MM.1S (cell line): Measurements from ENCODE around the gene AIRE.

ENCODE experiments used
- DNase-seq: peaks from one replicate; pipeline ENCODE4 v3.0.0-alpha.2; 2015
- H2AFZ ChIP-seq: fragments of 300-600 bp; sonication (generic); 2 replicates; pipeline ENCODE4 v1.6.0; 2016; ENCODE audit warnings: antibody characterized with exemption, low read length
- H3F3A ChIP-seq: fragments of 300-600 bp; sonication (generic); 2 replicates; pipeline ENCODE4 v1.6.1; 2016; ENCODE audit warnings: mild to moderate bottlenecking, antibody characterized with exemption, low read length, moderate library complexity, mixed read lengths; ENCODE audit not compliant: insufficient read depth
- H3K27ac ChIP-seq: fragments of 300-600 bp; sonication (generic); 2 replicates; pipeline ENCODE4 v1.5.1; 2016; ENCODE audit warnings: mild to moderate bottlenecking, low read length
- H3K27me3 ChIP-seq: fragments of 300-600 bp; sonication (generic); replicated peaks from 2 replicates; pipeline ENCODE4 v1.6.0; 2016; ENCODE audit warnings: low read length; ENCODE audit not compliant: insufficient read depth
- H3K36me3 ChIP-seq: fragments of 300-600 bp; sonication (generic); replicated peaks from 2 replicates; pipeline ENCODE4 v1.6.1; 2016; ENCODE audit warnings: mild to moderate bottlenecking, low read length, mixed read lengths; ENCODE audit not compliant: insufficient read depth
- H3K4me1 ChIP-seq: fragments of 300-600 bp; sonication (generic); 2 replicates; pipeline ENCODE4 v1.6.1; 2016; ENCODE audit warnings: low read length, mixed read lengths
- H3K4me2 ChIP-seq: fragments of 300-600 bp; sonication (generic); 2 replicates; pipeline ENCODE4 v1.6.0; 2016; ENCODE audit warnings: low read depth, low read length
- H3K4me3 ChIP-seq: fragments of 300-600 bp; sonication (generic); 2 replicates; pipeline ENCODE4 v1.5.1; 2016; ENCODE audit warnings: low read length, mixed read lengths
- H3K79me2 ChIP-seq: fragments of 300-600 bp; sonication (generic); 2 replicates; pipeline ENCODE4 v1.6.1; 2016; ENCODE audit warnings: mixed run types, low read length, mixed read lengths
- H3K9ac ChIP-seq: fragments of 300-600 bp; sonication (generic); 2 replicates; pipeline ENCODE4 v1.6.1; 2016; ENCODE audit warnings: low read length, mixed read lengths
- H3K9me2 ChIP-seq: fragments of 300-600 bp; sonication (generic); replicated peaks from 2 replicates; pipeline ENCODE4 v1.6.1; 2016; ENCODE audit warnings: mild to moderate bottlenecking, low read length, mixed read lengths; ENCODE audit not compliant: insufficient read depth
- H3K9me3 ChIP-seq: fragments of 300-600 bp; sonication (generic); replicated peaks from 2 replicates; pipeline ENCODE4 v1.6.1; 2016; ENCODE audit warnings: mild to moderate bottlenecking, low read length, mixed read lengths; ENCODE audit not compliant: insufficient read depth
- H4K20me1 ChIP-seq: fragments of 300-600 bp; sonication (generic); 2 replicates; pipeline ENCODE4 v1.6.1; 2016; ENCODE audit warnings: mild to moderate bottlenecking, low read length, moderate library complexity, mixed read lengths; ENCODE audit not compliant: insufficient read depth
- EZH2 ChIP-seq: fragments of 300-600 bp; sonication (generic); optimal IDR thresholded peaks from 2 replicates; pipeline ENCODE3; 2017; ENCODE audit warnings: low read depth, mild to moderate bottlenecking, antibody characterized with exemption, low read length, mixed read lengths
- EZH2phosphoT487 ChIP-seq: fragments of 300-600 bp; sonication (generic); IDR thresholded peaks from 2 replicates; pipeline ENCODE4 v1.6.1; 2018; ENCODE audit warnings: antibody characterized with exemption, low read length
- TF ChIP-seq, protein P1 (sequence below): fragments of 300-600 bp; sonication (generic); IDR thresholded peaks from 2 replicates; pipeline ENCODE4 v1.5.1; 2016; ENCODE audit warnings: antibody characterized with exemption, low read length, mixed read lengths

Gene AIRE

DNA sequence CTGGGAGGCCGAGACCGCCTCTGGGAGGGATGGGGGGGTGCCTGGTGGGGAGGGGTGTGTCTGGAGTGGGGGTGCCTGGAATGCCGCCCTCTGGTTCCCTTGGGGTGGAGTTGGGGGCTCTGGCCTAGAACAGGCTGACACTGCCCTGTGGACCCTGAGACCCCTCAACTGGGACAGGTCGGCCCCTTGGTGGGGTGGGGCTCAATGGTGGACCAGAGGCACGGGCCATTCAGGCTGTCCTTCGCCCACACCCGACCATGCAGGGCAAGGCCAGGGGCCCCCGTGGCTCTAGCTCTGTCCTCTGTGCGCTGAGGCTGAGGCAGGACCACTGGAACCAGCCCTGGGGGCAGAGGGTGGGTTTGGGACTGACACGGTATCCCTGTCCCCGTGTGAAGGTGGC, 28.9 kb downstream of the AIRE start:
- H3K36me3 ChIP-seq: peaks cover 10% of the 10 kb centered on the region; the same call in 1 of the 2 replicates
- no peak for DNase-seq
- H3K27me3 ChIP-seq: no peaks in the 10 kb centered on the region
- H3K9me2 ChIP-seq: no peaks in the 10 kb centered on the region
- no peak overlapping the region for H3K4me2 ChIP-seq
- H3F3A ChIP-seq: no peaks in the 10 kb centered on the region
- H3K27ac ChIP-seq: no peak overlapping the region
- H4K20me1 ChIP-seq: no peaks in the 10 kb centered on the region
- no peak overlapping the region for H3K9ac ChIP-seq
- TF ChIP-seq EZH2phosphoT487 (no peak), EZH2 (no peak)
- TF ChIP-seq, protein P1, sequence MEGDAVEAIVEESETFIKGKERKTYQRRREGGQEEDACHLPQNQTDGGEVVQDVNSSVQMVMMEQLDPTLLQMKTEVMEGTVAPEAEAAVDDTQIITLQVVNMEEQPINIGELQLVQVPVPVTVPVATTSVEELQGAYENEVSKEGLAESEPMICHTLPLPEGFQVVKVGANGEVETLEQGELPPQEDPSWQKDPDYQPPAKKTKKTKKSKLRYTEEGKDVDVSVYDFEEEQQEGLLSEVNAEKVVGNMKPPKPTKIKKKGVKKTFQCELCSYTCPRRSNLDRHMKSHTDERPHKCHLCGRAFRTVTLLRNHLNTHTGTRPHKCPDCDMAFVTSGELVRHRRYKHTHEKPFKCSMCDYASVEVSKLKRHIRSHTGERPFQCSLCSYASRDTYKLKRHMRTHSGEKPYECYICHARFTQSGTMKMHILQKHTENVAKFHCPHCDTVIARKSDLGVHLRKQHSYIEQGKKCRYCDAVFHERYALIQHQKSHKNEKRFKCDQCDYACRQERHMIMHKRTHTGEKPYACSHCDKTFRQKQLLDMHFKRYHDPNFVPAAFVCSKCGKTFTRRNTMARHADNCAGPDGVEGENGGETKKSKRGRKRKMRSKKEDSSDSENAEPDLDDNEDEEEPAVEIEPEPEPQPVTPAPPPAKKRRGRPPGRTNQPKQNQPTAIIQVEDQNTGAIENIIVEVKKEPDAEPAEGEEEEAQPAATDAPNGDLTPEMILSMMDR: no peak
- no peaks in the 10 kb centered on the region for H3K9me3 ChIP-seq
- peaks cover 5% of the 10 kb centered on the region; the same call in 1 of the 2 replicates for H3K79me2 ChIP-seq
- H2AFZ ChIP-seq: no peak overlapping the region
- no peaks in the 10 kb centered on the region for H3K4me1 ChIP-seq
- no peak overlapping the region for H3K4me3 ChIP-seq

- Histone ChIP-seq H3F3A (no peaks in the 10 kb centered on the region), H3K27me3 (no peaks in the 10 kb centered on the region), H3K4me1 (no peaks in the 10 kb centered on the region), H3K4me3 (no peak overlapping the region), H2AFZ (no peak overlapping the region), H3K4me2 (no peak overlapping the region), H4K20me1 (no peaks in the 10 kb centered on the region), H3K9ac (no peak overlapping the region), H3K36me3 (peaks cover 8% of the 10 kb centered on the region; the same call in 1 of the 2 replicates), H3K79me2 (no peaks in the 10 kb centered on the region; the same call in 1 of the 2 replicates), H3K9me2 (no peaks in the 10 kb centered on the region), H3K27ac (no peak overlapping the region), H3K9me3 (no peaks in the 10 kb centered on the region)
- TF ChIP-seq EZH2phosphoT487: no peak
- TF ChIP-seq EZH2: no peak
- TF ChIP-seq, protein P1: no peak
- DNase-seq: no peak
Measured at GRCh38 chr21:44315691-44316203, 30.1 kb downstream of the AIRE start.

GRCh38 chr21:44316277-44316900, 30.7 kb downstream of the AIRE start:
- Histone ChIP-seq H3K36me3 (peaks cover 2% of the 10 kb centered on the region; the same call in 1 of the 2 replicates), H3K79me2 (no peaks in the 10 kb centered on the region; the same call in 1 of the 2 replicates), H3K9me3 (no peaks in the 10 kb centered on the region), H3K4me2 (no peak overlapping the region), H3K9me2 (no peaks in the 10 kb centered on the region), H2AFZ (no peak overlapping the region), H3K4me1 (no peaks in the 10 kb centered on the region), H3K27ac (no peak overlapping the region), H3K27me3 (no peaks in the 10 kb centered on the region), H3K9ac (no peak overlapping the region), H3K4me3 (no peak overlapping the region), H3F3A (no peaks in the 10 kb centered on the region), H4K20me1 (no peaks in the 10 kb centered on the region)
- no peak for TF ChIP-seq EZH2
- TF ChIP-seq, protein P1: no peak
- DNase-seq: no peak
